K562 (cell line): Measurements from ENCODE around the gene UNC119B. TPM values are rescaled to one million over a fixed set of nuclear protein-coding genes. Genes with fewer than 3 reads are reported as not detected.

Source experiments
- ARNT ChIP-seq, 2 experiments: fragments of 450-650 bp; IDR thresholded peaks; 2 replicates each; pipeline ENCODE4 v1.6.1; 2016; ENCODE audit warnings: mild to moderate bottlenecking in 1 of 2
- E2F1 ChIP-seq: sonication (generic); formaldehyde crosslinking; IDR thresholded peaks from 2 replicates; pipeline ENCODE4 v1.8.1; 2023; ENCODE audit warnings: mild to moderate bottlenecking, missing genetic modification reagents, moderate library complexity
- GATAD2B ChIP-seq: fragments of 450-650 bp; IDR thresholded peaks from 2 replicates; pipeline ENCODE4 v1.6.1; 2017; ENCODE audit warnings: mild to moderate bottlenecking, borderline replicate concordance
- GMEB1 ChIP-seq: fragments of 250-450 bp; sonication (Bioruptor Pico); IDR thresholded peaks from 2 replicates; pipeline ENCODE4 v1.4.0; 2020; ENCODE audit warnings: mild to moderate bottlenecking
- HEY1 ChIP-seq: fragments of 250-450 bp; sonication (Bioruptor Pico); IDR thresholded peaks from 2 replicates; pipeline ENCODE4 v1.5.0; 2020; ENCODE audit warnings: mild to moderate bottlenecking, moderate library complexity, borderline replicate concordance
- HINFP ChIP-seq: fragments of 450-650 bp; conservative IDR thresholded peaks from 2 replicates; pipeline ENCODE4 v1.6.1; 2016; ENCODE audit warnings: missing genetic modification characterization, low read depth, mild to moderate bottlenecking, control low read depth, missing compliant biosample characterization
- IFI16 ChIP-seq: fragments of 250-450 bp; sonication (Bioruptor Pico); IDR thresholded peaks from 2 replicates; pipeline ENCODE4 v2.1.2; 2022; ENCODE audit warnings: mild to moderate bottlenecking, inconsistent platforms
- KLF16 ChIP-seq: IDR thresholded peaks from 2 replicates; pipeline ENCODE4 v1.6.1; 2016; ENCODE audit warnings: antibody characterized with exemption
- MBD2 ChIP-seq: sonication (generic); IDR thresholded peaks from 2 replicates; pipeline ENCODE4 v1.6.1; 2016; ENCODE audit warnings: low read depth, borderline replicate concordance
- NFE2L1 ChIP-seq: fragments of 450-650 bp; IDR thresholded peaks from 2 replicates; pipeline ENCODE4 v1.6.1; 2016; ENCODE audit warnings: missing genetic modification characterization, low read depth, mild to moderate bottlenecking, missing compliant biosample characterization, moderate library complexity, borderline replicate concordance
- NR2C1 ChIP-seq, 2 experiments: fragments of 450-650 bp; IDR thresholded peaks; 2 replicates each; pipeline ENCODE4 v1.6.1; 2017; ENCODE audit warnings: mild to moderate bottlenecking in 2 of 2, antibody characterized with exemption in 1 of 2, inconsistent platforms in 1 of 2, missing compliant biosample characterization in 1 of 2, missing genetic modification characterization in 1 of 2
- POLR3G ChIP-seq: IDR thresholded peaks from 2 replicates; pipeline ENCODE4 v1.6.1; 2011; ENCODE audit not compliant: insufficient read length, insufficient replicate concordance; ENCODE audit errors: extremely low read depth
- RHOXF2B ChIP-seq: fragments of 250-450 bp; sonication (Bioruptor Pico); conservative IDR thresholded peaks from 2 replicates; pipeline ENCODE4 v1.5.1; 2021
- SIN3B ChIP-seq: fragments of 450-650 bp; IDR thresholded peaks from 2 replicates; pipeline ENCODE4 v1.6.1; 2017; ENCODE audit warnings: low read depth, mild to moderate bottlenecking, moderate library complexity
- SLC30A9 ChIP-seq: fragments of 250-450 bp; sonication (Bioruptor Pico); IDR thresholded peaks from 2 replicates; pipeline ENCODE4 v1.8.0; 2022; ENCODE audit warnings: mild to moderate bottlenecking, moderate library complexity
- SOX6 ChIP-seq: fragments of 450-650 bp; IDR thresholded peaks from 2 replicates; pipeline ENCODE4 v1.6.1; 2014; ENCODE audit warnings: mild to moderate bottlenecking
- STAT6 ChIP-seq: sonication (generic); formaldehyde crosslinking; IDR thresholded peaks from 2 replicates; pipeline ENCODE4 v1.8.1; 2023; ENCODE audit warnings: mild to moderate bottlenecking, missing genetic modification reagents
- ZNF212 ChIP-seq: fragments of 450-650 bp; formaldehyde crosslinking; IDR thresholded peaks from 2 replicates; pipeline ENCODE4 v1.4.0; 2020; ENCODE audit warnings: mild to moderate bottlenecking
- ZNF282 ChIP-seq: sonication (generic); formaldehyde crosslinking; IDR thresholded peaks from 2 replicates; pipeline ENCODE4 v1.8.1; 2023; ENCODE audit warnings: missing genetic modification reagents
- ZNF316 ChIP-seq: fragments of 450-650 bp; IDR thresholded peaks from 2 replicates; pipeline ENCODE4 v1.6.1; 2016
- ZNF644 ChIP-seq: fragments of 200-800 bp; sonication (Bioruptor generic); IDR thresholded peaks from 2 replicates; pipeline ENCODE4 v1.6.1; 2016; ENCODE audit warnings: low read depth, missing genetic modification characterization, missing compliant biosample characterization
- polyA plus RNA-seq, 8 experiments: library from polyadenylated mRNA; depleted of rRNA in 4 of 8; stranded (reverse) in 5 of 8; unstranded in 3 of 8; fragments of >200 nt; fragmentation: Nextera tagmentation in 2 of 8; fragmentation: Illumina TruSeq in 1 of 8; extraction: Ambion mirVana in 2 of 8; extraction: Trizol in 1 of 8; gene quantifications; 2 replicates each; pipeline versions ENCODE4 v1.2.1 to v1.2.3, GENCODE V29; 2011 to 2014; ENCODE audit warnings: inconsistent platforms in 1 of 8, missing spikeins in 1 of 8
- total RNA-seq, 7 experiments: library from RNA; depleted of rRNA in 6 of 7; stranded (reverse); fragments of >200 nt in 6 of 7; fragmentation: Illumina TruSeq in 2 of 7; extraction: Trizol in 2 of 7; gene quantifications; 2 replicates each; pipeline versions ENCODE4 v1.2.1 to v1.2.3, GENCODE V29; 2011 to 2021; ENCODE audit warnings: low replicate concordance in 1 of 7

Gene UNC119B
- total and polyA plus RNA-seq, 9 of the 15 experiments (the other 6 are each of a cell fraction or from before 2014, with no cell fraction given), result 4.0 to 34.5 (median 15.1) TPM

- TF ChIP-seq ZNF316 (peak; percentile 27; the same call in 1 of the 2 replicates), SOX6 (no peak), HEY1 (CRISPR knock-in tag) (no peak), GMEB1 (CRISPR knock-in tag) (no peak; the same call in 1 of the 2 replicates), SIN3B (peak; percentile 76), IFI16 (no peak), NR2C1 (IDR thresholded peaks at IDR 0.05) (peak; percentile 74; the same call in 1 of the 2 replicates), NR2C1 (tag; IDR thresholded peaks at IDR 0.05) (peak; percentile 91), ZNF644 (no peak), POLR3G (no peak), HINFP (tag) (no peak), ZNF212 (no peak), SLC30A9 (no peak), E2F1 (CRISPR knock-in tag) (peak; percentile 81), GATAD2B (peak; percentile 37; the same call in 1 of the 2 replicates), ZNF282 (no peak), NFE2L1 (no peak), KLF16 (no peak), MBD2 (peak; percentile 48), STAT6 (CRISPR knock-in tag) (no peak), RHOXF2B (CRISPR knock-in tag) (no peak; the same call in 1 of the 2 replicates), ARNT (IDR thresholded peaks at IDR 0.05) (peak in 1 of 2 experiments; percentile 70; a peak in 1 of 4 replicates)
These were observed 23.3 kb upstream of the UNC119B start, which contains the start of gene MLEC (continued) for GRCh38 chr12:120686690-120687577.
